ENCODE measurements around the gene INSYN1. TPM values are rescaled to one million over a fixed set of nuclear protein-coding genes. Genes with fewer than 3 reads are reported as not detected.

Gene INSYN1
- total and polyA plus RNA-seq, 9 of the 15 experiments (the other 6 are each of a cell fraction or from before 2014, with no cell fraction given): not detected

- H3K9ac ChIP-seq (ENCODE audit: insufficient read depth in 1 of 2, low read depth in 2 of 2, low read length in 2 of 2): no peak overlapping the region
- no peak overlapping the region for H3K4me2 ChIP-seq (ENCODE audit: insufficient read depth, low read length)
- H3K9me1 ChIP-seq (ENCODE audit: control insufficient read depth, insufficient read depth, low read length): no peaks in the 10 kb centered on the region
- H4K20me1 ChIP-seq (replicated peaks; ENCODE audit: control insufficient read depth, insufficient read depth, low read length): peaks cover 15% of the 10 kb centered on the region
- no peaks in the 10 kb centered on the region for H3K36me3 ChIP-seq (ENCODE audit: control insufficient read depth, insufficient read depth, low read length)
- intact Hi-C loops (cut with micrococcal nuclease) (no loop called here), in situ Hi-C loops (cut with MboI) (no loop called here)
- ATAC-seq: no peak
- H3K27ac ChIP-seq (ENCODE audit: extremely low read depth, low read depth, low read length): no peak overlapping the region
- no peaks in the 10 kb centered on the region for H3K79me2 ChIP-seq (ENCODE audit: control insufficient read depth, insufficient read depth, low read length)
- POLR2A ChIA-PET: interaction anchor here (1.0 kb wide), 1 partner anchor 20 kb away, joined by 3 read pairs; no protein-coding TSS in a partner anchor
- no peak overlapping the region for H2AFZ ChIP-seq (ENCODE audit: low read depth, low read length)
- H3K9me3 ChIP-seq (replicated peaks; ENCODE audit: control insufficient read depth, insufficient read depth, low read depth, low read length): no peaks in the 10 kb centered on the region
- DNase-seq (ENCODE audit: extremely low read depth in 1 of 4, low spot score in 3 of 4): no peak
- H3K4me3 ChIP-seq: no peak overlapping the region
- TF ChIP-seq ARID2 (IDR thresholded peaks at IDR 0.05) (no peak), FUS (optimal IDR thresholded peaks at IDR 0.05; ENCODE audit: low read depth, low read length) (no peak), MCM2 (IDR thresholded peaks at IDR 0.05; ENCODE audit: low read depth) (no peak), RBBP5 (IDR thresholded peaks at IDR 0.05; ENCODE audit: borderline replicate concordance, insufficient read depth, low read length, poor library complexity, severe bottlenecking) (no peak), L3MBTL2 (IDR thresholded peaks at IDR 0.05) (no peak), U2AF1 (optimal IDR thresholded peaks at IDR 0.05; ENCODE audit: low read depth, low read length) (no peak), ZNF431 (CRISPR knock-in tag; IDR thresholded peaks at IDR 0.05) (no peak), NEUROD1 (IDR thresholded peaks at IDR 0.05; ENCODE audit: borderline replicate concordance, low read depth, low read length, partially characterized antibody) (no peak), CREB3 (tag; conservative IDR thresholded peaks at IDR 0.05; ENCODE audit: low read depth) (no peak), THRA (IDR thresholded peaks at IDR 0.05) (no peak), ILK (tag; IDR thresholded peaks at IDR 0.05; ENCODE audit: borderline replicate concordance, low read depth) (no peak), MLLT1 (IDR thresholded peaks at IDR 0.05) (no peak)
- 2% methylated on average over 11 of the region's 11 CpGs for WGBS (ENCODE audit: insufficient coverage, low coverage, missing lambda C conversion rate)
- H3K27me3 ChIP-seq (ENCODE audit: control insufficient read depth in 2 of 2, insufficient read depth in 2 of 2, low read length in 2 of 2): peaks cover 2 to 43% of the 10 kb centered on the region in 2 experiments; a peak in 3 of 5 replicates
- BruUV-seq (replicated peaks): no TSS peak
- H3K4me1 ChIP-seq (replicated peaks in 1 of 2; ENCODE audit: control insufficient read depth in 2 of 2, insufficient read depth in 2 of 2, low read length in 2 of 2): no peaks in the 10 kb centered on the region; a peak in 1 of 5 replicates
- no peak for FAIRE-seq
- CTCF ChIA-PET (ENCODE audit: low intra/inter-chr PET ratio): no interaction called here
These were observed 43.2 kb upstream of the INSYN1 start for GRCh38 chr15:73796331-73796831.

Measured in K562 (cell line).